Measurements from ENCODE around the gene SMARCAL1. TPM values are rescaled to one million over a fixed set of nuclear protein-coding genes. Genes with fewer than 3 reads are reported as not detected.

SMARCAL1 gene
- total and polyA plus RNA-seq, 2 experiments from 2014 or later, result 10.3 to 17.2 TPM

DNA sequence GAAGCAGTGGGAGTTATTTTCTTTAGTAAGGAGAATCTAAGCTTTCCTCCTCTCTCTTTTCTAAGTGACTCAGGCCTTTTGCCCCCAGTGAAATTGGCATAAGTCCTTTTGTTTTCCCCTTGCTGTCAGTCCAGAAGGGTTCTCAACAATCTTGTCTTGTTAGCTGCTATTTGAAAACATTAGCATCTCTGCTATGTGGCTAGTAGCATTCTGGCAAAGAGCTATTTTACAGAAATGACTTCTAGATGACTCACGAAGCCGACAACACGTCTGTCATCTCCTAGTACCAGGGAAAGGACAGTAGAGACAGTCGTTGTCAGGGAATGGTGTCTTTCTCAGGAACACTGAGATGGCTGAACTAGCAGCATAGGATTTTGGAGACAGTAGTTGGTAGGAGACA, 14.7 kb downstream of the SMARCAL1 start:
- no peak for TF ChIP-seq CREB1 (CRISPR knock-in tag; IDR thresholded peaks at IDR 0.05; ENCODE audit: low read depth)
- no peak for TF ChIP-seq ZNF331 (CRISPR knock-in tag; IDR thresholded peaks at IDR 0.05; ENCODE audit: low read depth)
- TF ChIP-seq, protein P1, sequence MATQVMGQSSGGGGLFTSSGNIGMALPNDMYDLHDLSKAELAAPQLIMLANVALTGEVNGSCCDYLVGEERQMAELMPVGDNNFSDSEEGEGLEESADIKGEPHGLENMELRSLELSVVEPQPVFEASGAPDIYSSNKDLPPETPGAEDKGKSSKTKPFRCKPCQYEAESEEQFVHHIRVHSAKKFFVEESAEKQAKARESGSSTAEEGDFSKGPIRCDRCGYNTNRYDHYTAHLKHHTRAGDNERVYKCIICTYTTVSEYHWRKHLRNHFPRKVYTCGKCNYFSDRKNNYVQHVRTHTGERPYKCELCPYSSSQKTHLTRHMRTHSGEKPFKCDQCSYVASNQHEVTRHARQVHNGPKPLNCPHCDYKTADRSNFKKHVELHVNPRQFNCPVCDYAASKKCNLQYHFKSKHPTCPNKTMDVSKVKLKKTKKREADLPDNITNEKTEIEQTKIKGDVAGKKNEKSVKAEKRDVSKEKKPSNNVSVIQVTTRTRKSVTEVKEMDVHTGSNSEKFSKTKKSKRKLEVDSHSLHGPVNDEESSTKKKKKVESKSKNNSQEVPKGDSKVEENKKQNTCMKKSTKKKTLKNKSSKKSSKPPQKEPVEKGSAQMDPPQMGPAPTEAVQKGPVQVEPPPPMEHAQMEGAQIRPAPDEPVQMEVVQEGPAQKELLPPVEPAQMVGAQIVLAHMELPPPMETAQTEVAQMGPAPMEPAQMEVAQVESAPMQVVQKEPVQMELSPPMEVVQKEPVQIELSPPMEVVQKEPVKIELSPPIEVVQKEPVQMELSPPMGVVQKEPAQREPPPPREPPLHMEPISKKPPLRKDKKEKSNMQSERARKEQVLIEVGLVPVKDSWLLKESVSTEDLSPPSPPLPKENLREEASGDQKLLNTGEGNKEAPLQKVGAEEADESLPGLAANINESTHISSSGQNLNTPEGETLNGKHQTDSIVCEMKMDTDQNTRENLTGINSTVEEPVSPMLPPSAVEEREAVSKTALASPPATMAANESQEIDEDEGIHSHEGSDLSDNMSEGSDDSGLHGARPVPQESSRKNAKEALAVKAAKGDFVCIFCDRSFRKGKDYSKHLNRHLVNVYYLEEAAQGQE (IDR thresholded peaks at IDR 0.05; ENCODE audit: unreplicated experiment), result no peak
- no peak for TF ChIP-seq EZH2phosphoT487 (IDR thresholded peaks at IDR 0.05; ENCODE audit: unreplicated experiment)
- TF ChIP-seq, protein P2, sequence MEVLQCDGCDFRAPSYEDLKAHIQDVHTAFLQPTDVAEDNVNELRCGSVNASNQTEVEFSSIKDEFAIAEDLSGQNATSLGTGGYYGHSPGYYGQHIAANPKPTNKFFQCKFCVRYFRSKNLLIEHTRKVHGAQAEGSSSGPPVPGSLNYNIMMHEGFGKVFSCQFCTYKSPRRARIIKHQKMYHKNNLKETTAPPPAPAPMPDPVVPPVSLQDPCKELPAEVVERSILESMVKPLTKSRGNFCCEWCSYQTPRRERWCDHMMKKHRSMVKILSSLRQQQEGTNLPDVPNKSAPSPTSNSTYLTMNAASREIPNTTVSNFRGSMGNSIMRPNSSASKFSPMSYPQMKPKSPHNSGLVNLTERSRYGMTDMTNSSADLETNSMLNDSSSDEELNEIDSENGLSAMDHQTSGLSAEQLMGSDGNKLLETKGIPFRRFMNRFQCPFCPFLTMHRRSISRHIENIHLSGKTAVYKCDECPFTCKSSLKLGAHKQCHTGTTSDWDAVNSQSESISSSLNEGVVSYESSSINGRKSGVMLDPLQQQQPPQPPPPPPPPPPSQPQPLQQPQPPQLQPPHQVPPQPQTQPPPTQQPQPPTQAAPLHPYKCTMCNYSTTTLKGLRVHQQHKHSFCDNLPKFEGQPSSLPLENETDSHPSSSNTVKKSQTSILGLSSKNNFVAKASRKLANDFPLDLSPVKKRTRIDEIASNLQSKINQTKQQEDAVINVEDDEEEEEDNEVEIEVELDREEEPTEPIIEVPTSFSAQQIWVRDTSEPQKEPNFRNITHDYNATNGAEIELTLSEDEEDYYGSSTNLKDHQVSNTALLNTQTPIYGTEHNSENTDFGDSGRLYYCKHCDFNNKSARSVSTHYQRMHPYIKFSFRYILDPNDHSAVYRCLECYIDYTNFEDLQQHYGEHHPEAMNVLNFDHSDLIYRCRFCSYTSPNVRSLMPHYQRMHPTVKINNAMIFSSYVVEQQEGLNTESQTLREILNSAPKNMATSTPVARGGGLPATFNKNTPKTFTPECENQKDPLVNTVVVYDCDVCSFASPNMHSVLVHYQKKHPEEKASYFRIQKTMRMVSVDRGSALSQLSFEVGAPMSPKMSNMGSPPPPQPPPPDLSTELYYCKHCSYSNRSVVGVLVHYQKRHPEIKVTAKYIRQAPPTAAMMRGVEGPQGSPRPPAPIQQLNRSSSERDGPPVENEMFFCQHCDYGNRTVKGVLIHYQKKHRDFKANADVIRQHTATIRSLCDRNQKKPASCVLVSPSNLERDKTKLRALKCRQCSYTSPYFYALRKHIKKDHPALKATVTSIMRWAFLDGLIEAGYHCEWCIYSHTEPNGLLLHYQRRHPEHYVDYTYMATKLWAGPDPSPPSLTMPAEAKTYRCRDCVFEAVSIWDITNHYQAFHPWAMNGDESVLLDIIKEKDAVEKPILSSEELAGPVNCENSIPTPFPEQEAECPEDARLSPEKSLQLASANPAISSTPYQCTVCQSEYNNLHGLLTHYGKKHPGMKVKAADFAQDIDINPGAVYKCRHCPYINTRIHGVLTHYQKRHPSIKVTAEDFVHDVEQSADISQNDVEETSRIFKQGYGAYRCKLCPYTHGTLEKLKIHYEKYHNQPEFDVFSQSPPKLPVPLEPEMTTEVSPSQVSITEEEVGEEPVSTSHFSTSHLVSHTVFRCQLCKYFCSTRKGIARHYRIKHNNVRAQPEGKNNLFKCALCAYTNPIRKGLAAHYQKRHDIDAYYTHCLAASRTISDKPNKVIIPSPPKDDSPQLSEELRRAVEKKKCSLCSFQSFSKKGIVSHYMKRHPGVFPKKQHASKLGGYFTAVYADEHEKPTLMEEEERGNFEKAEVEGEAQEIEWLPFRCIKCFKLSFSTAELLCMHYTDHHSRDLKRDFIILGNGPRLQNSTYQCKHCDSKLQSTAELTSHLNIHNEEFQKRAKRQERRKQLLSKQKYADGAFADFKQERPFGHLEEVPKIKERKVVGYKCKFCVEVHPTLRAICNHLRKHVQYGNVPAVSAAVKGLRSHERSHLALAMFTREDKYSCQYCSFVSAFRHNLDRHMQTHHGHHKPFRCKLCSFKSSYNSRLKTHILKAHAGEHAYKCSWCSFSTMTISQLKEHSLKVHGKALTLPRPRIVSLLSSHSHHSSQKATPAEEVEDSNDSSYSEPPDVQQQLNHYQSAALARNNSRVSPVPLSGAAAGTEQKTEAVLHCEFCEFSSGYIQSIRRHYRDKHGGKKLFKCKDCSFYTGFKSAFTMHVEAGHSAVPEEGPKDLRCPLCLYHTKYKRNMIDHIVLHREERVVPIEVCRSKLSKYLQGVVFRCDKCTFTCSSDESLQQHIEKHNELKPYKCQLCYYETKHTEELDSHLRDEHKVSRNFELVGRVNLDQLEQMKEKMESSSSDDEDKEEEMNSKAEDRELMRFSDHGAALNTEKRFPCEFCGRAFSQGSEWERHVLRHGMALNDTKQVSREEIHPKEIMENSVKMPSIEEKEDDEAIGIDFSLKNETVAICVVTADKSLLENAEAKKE (CRISPR knock-in tag; IDR thresholded peaks at IDR 0.05), result no peak
- TF ChIP-seq, protein P3, sequence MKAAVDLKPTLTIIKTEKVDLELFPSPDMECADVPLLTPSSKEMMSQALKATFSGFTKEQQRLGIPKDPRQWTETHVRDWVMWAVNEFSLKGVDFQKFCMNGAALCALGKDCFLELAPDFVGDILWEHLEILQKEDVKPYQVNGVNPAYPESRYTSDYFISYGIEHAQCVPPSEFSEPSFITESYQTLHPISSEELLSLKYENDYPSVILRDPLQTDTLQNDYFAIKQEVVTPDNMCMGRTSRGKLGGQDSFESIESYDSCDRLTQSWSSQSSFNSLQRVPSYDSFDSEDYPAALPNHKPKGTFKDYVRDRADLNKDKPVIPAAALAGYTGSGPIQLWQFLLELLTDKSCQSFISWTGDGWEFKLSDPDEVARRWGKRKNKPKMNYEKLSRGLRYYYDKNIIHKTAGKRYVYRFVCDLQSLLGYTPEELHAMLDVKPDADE (IDR thresholded peaks at IDR 0.05), result no peak
- no peak for TF ChIP-seq STAT1 (IDR thresholded peaks at IDR 0.05; ENCODE audit: unreplicated experiment)
- TF ChIP-seq POLR2AphosphoS5 (IDR thresholded peaks at IDR 0.05; ENCODE audit: low read depth), result no peak
- no peak for TF ChIP-seq NANOG (IDR thresholded peaks at IDR 0.05; ENCODE audit: borderline replicate concordance)
- no peak for TF ChIP-seq JUNB (IDR thresholded peaks at IDR 0.05; ENCODE audit: unreplicated experiment)
- no peak for TF ChIP-seq ZNF114 (CRISPR knock-in tag; IDR thresholded peaks at IDR 0.05)
- TF ChIP-seq EZH2 (IDR thresholded peaks at IDR 0.05; ENCODE audit: low read depth, unreplicated experiment), result no peak
- H3K27me3 Mint-ChIP-seq (ENCODE audit: insufficient read depth, low read depth, poor library complexity), result no peaks in the 10 kb centered on the region
- Histone ChIP-seq H2AFZ (no peak overlapping the region), H3K4me1 (ENCODE audit: insufficient read depth) (no peaks in the 10 kb centered on the region), H3K27ac (ENCODE audit: low read depth) (no peak overlapping the region), H3K9me2 (ENCODE audit: insufficient read depth) (no peaks in the 10 kb centered on the region), H4K20me1 (replicated peaks; ENCODE audit: insufficient read depth) (no peaks in the 10 kb centered on the region), H3K4me2 (no peak overlapping the region), H3K27me3 (ENCODE audit: insufficient read depth) (no peaks in the 10 kb centered on the region), H3K36me3 (ENCODE audit: insufficient read depth) (peaks cover 16% of the 10 kb centered on the region; the same call in 1 of the 2 replicates), H3K79me2 (replicated peaks; ENCODE audit: insufficient read depth) (no peaks in the 10 kb centered on the region), H3F3A (replicated peaks; ENCODE audit: low read depth) (no peaks in the 10 kb centered on the region), H3K4me3 (no peak overlapping the region)
- H3K36me3 Mint-ChIP-seq (ENCODE audit: low read depth), result peaks cover 65% of the 10 kb centered on the region
- no peaks in the 10 kb centered on the region for H3K4me1 Mint-ChIP-seq
- no peak for ATAC-seq
- H3K27ac Mint-ChIP-seq, result no peak overlapping the region
- H3K4me3 Mint-ChIP-seq, result no peak overlapping the region
- no peak for DNase-seq (ENCODE audit: low spot score)
- peaks cover 19% of the 10 kb centered on the region for H3K9me3 Mint-ChIP-seq

All from GM23338 (cell line).